MM.1S (cell line): ENCODE data around the gene AP3B1.

ENCODE experiments used
- DNase-seq: peaks from one replicate; pipeline ENCODE4 v3.0.0-alpha.2; 2015
- H2AFZ ChIP-seq: fragments of 300-600 bp; sonication (generic); 2 replicates; pipeline ENCODE4 v1.6.0; 2016; ENCODE audit warnings: antibody characterized with exemption, low read length
- H3F3A ChIP-seq: fragments of 300-600 bp; sonication (generic); 2 replicates; pipeline ENCODE4 v1.6.1; 2016; ENCODE audit warnings: mild to moderate bottlenecking, antibody characterized with exemption, low read length, moderate library complexity, mixed read lengths; ENCODE audit not compliant: insufficient read depth
- H3K27ac ChIP-seq: fragments of 300-600 bp; sonication (generic); 2 replicates; pipeline ENCODE4 v1.5.1; 2016; ENCODE audit warnings: mild to moderate bottlenecking, low read length
- H3K27me3 ChIP-seq: fragments of 300-600 bp; sonication (generic); replicated peaks from 2 replicates; pipeline ENCODE4 v1.6.0; 2016; ENCODE audit warnings: low read length; ENCODE audit not compliant: insufficient read depth
- H3K36me3 ChIP-seq: fragments of 300-600 bp; sonication (generic); replicated peaks from 2 replicates; pipeline ENCODE4 v1.6.1; 2016; ENCODE audit warnings: mild to moderate bottlenecking, low read length, mixed read lengths; ENCODE audit not compliant: insufficient read depth
- H3K4me1 ChIP-seq: fragments of 300-600 bp; sonication (generic); 2 replicates; pipeline ENCODE4 v1.6.1; 2016; ENCODE audit warnings: low read length, mixed read lengths
- H3K4me2 ChIP-seq: fragments of 300-600 bp; sonication (generic); 2 replicates; pipeline ENCODE4 v1.6.0; 2016; ENCODE audit warnings: low read depth, low read length
- H3K4me3 ChIP-seq: fragments of 300-600 bp; sonication (generic); 2 replicates; pipeline ENCODE4 v1.5.1; 2016; ENCODE audit warnings: low read length, mixed read lengths
- H3K79me2 ChIP-seq: fragments of 300-600 bp; sonication (generic); 2 replicates; pipeline ENCODE4 v1.6.1; 2016; ENCODE audit warnings: mixed run types, low read length, mixed read lengths
- H3K9ac ChIP-seq: fragments of 300-600 bp; sonication (generic); 2 replicates; pipeline ENCODE4 v1.6.1; 2016; ENCODE audit warnings: low read length, mixed read lengths
- H3K9me2 ChIP-seq: fragments of 300-600 bp; sonication (generic); replicated peaks from 2 replicates; pipeline ENCODE4 v1.6.1; 2016; ENCODE audit warnings: mild to moderate bottlenecking, low read length, mixed read lengths; ENCODE audit not compliant: insufficient read depth
- H3K9me3 ChIP-seq: fragments of 300-600 bp; sonication (generic); replicated peaks from 2 replicates; pipeline ENCODE4 v1.6.1; 2016; ENCODE audit warnings: mild to moderate bottlenecking, low read length, mixed read lengths; ENCODE audit not compliant: insufficient read depth
- H4K20me1 ChIP-seq: fragments of 300-600 bp; sonication (generic); 2 replicates; pipeline ENCODE4 v1.6.1; 2016; ENCODE audit warnings: mild to moderate bottlenecking, low read length, moderate library complexity, mixed read lengths; ENCODE audit not compliant: insufficient read depth
- EZH2 ChIP-seq: fragments of 300-600 bp; sonication (generic); optimal IDR thresholded peaks from 2 replicates; pipeline ENCODE3; 2017; ENCODE audit warnings: low read depth, mild to moderate bottlenecking, antibody characterized with exemption, low read length, mixed read lengths
- EZH2phosphoT487 ChIP-seq: fragments of 300-600 bp; sonication (generic); IDR thresholded peaks from 2 replicates; pipeline ENCODE4 v1.6.1; 2018; ENCODE audit warnings: antibody characterized with exemption, low read length
- TF ChIP-seq, protein P1 (sequence below): fragments of 300-600 bp; sonication (generic); IDR thresholded peaks from 2 replicates; pipeline ENCODE4 v1.5.1; 2016; ENCODE audit warnings: antibody characterized with exemption, low read length, mixed read lengths

The AP3B1 gene

DNA sequence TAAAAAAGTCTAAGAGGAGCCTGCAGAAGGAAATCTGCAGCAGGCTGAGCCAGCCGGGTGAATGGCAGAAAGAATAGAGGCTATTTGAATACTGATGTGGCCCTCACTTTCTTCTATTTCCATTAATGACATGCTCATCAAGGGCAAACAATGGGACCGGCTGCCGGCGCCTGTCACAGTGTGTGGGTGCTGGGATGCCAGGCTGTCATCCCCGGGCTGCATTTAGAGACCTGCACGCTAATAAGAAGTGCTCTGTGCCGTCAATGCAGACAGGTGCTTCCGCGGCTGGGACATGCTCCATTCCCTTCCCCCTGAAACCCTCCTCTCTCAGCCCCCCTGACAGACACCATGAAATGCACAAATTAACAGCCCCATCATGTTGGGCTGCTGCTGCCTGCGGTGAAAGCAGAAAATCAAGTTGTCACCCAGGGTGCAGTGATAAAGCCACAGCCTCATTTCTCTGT is 300.6 kb downstream of the AP3B1 start:
- no peak overlapping the region for H3K4me3 ChIP-seq
- no peaks in the 10 kb centered on the region for H3F3A ChIP-seq
- no peak for DNase-seq
- no peaks in the 10 kb centered on the region for H4K20me1 ChIP-seq
- TF ChIP-seq EZH2phosphoT487: no peak
- TF ChIP-seq EZH2: no peak
- TF ChIP-seq, protein P1, sequence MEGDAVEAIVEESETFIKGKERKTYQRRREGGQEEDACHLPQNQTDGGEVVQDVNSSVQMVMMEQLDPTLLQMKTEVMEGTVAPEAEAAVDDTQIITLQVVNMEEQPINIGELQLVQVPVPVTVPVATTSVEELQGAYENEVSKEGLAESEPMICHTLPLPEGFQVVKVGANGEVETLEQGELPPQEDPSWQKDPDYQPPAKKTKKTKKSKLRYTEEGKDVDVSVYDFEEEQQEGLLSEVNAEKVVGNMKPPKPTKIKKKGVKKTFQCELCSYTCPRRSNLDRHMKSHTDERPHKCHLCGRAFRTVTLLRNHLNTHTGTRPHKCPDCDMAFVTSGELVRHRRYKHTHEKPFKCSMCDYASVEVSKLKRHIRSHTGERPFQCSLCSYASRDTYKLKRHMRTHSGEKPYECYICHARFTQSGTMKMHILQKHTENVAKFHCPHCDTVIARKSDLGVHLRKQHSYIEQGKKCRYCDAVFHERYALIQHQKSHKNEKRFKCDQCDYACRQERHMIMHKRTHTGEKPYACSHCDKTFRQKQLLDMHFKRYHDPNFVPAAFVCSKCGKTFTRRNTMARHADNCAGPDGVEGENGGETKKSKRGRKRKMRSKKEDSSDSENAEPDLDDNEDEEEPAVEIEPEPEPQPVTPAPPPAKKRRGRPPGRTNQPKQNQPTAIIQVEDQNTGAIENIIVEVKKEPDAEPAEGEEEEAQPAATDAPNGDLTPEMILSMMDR: no peak
- H3K79me2 ChIP-seq: no peaks in the 10 kb centered on the region
- no peaks in the 10 kb centered on the region for H3K27me3 ChIP-seq
- H3K4me1 ChIP-seq: no peaks in the 10 kb centered on the region
- H3K36me3 ChIP-seq: no peaks in the 10 kb centered on the region
- no peak overlapping the region for H3K27ac ChIP-seq
- H3K9me2 ChIP-seq: no peaks in the 10 kb centered on the region
- H3K4me2 ChIP-seq: no peak overlapping the region
- H3K9me3 ChIP-seq: no peaks in the 10 kb centered on the region
- H2AFZ ChIP-seq: no peak overlapping the region
- H3K9ac ChIP-seq: no peak overlapping the region

DNA sequence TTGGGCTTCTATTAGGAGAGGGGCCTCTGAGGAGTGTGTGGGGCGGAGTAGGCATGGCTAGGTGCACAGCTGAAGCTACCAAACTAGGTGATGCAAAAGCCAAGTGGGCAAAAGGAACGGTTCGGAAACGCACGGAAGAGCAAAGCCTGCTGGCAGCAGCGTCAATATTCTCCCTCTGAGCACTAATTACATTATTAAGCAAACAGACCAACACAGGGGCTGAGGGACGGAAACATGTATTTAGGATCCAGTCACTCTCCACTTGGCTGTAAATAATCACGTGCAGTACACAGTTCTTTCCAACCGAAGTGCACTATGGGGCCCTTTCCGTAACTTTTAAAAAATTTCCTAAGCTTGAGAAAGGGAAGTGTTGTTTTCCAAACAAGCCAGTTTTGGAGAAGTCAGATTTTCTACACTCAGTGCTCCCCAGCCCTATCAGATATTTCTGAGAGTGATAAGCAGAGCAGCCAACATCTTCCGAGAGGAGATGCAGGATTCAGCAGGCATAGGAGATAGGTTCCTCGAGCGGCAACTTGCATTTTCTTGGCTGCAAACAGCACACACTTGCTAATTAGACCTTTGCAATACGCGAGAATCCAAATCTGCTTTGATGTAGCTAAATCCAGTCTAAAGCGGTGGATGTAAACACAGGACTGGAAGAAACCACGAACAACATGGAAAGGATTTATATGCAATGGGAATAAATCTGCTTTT is 301.2 kb downstream of the AP3B1 start:
- no peak overlapping the region for H3K27ac ChIP-seq
- H3K4me2 ChIP-seq: no peak overlapping the region
- no peaks in the 10 kb centered on the region for H3K9me3 ChIP-seq
- no peaks in the 10 kb centered on the region for H3K9me2 ChIP-seq
- DNase-seq: no peak
- no peaks in the 10 kb centered on the region for H3K79me2 ChIP-seq
- H4K20me1 ChIP-seq: no peaks in the 10 kb centered on the region
- no peaks in the 10 kb centered on the region for H3K27me3 ChIP-seq
- H3K4me3 ChIP-seq: no peak overlapping the region
- no peak overlapping the region for H3K9ac ChIP-seq
- no peak overlapping the region for H2AFZ ChIP-seq
- no peaks in the 10 kb centered on the region for H3F3A ChIP-seq
- H3K4me1 ChIP-seq: no peaks in the 10 kb centered on the region
- TF ChIP-seq, protein P1: no peak
- no peak for TF ChIP-seq EZH2phosphoT487
- TF ChIP-seq EZH2: no peak
- H3K36me3 ChIP-seq: no peaks in the 10 kb centered on the region

DNA sequence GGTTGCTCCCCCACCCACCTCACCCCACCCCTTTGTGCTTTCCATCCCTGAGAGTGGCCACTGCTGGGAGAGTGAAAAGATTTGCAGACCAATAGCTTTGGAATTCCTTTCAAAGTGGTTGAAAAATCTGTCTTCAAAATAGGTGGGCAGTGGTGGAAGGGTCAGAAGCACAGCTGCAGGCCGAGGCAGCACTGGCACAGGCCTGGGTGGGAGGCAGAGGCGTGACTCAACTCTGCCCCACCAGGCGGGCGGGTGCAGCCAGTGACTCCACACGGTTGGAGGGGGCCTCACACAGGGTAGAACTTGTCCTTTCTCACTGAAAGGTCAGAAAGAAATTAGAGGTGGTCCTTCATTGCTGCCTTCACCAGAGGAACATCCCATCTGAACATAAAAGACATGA is 303.4 kb downstream of the AP3B1 start:
- no peaks in the 10 kb centered on the region for H3K4me1 ChIP-seq
- H3K4me3 ChIP-seq: no peak overlapping the region

More for the DNA sequence above, 303.4 kb downstream of the AP3B1 start:
- H3K79me2 ChIP-seq: no peaks in the 10 kb centered on the region
- H3K36me3 ChIP-seq: no peaks in the 10 kb centered on the region
- TF ChIP-seq, protein P1: no peak
- no peak for TF ChIP-seq EZH2
- TF ChIP-seq EZH2phosphoT487: no peak
- no peak for DNase-seq
- no peaks in the 10 kb centered on the region for H4K20me1 ChIP-seq
- H3K9me2 ChIP-seq: no peaks in the 10 kb centered on the region
- no peak overlapping the region for H3K4me2 ChIP-seq
- no peaks in the 10 kb centered on the region for H3K9me3 ChIP-seq
- H3F3A ChIP-seq: no peaks in the 10 kb centered on the region
- no peak overlapping the region for H2AFZ ChIP-seq
- H3K9ac ChIP-seq: no peak overlapping the region
- H3K27me3 ChIP-seq: no peaks in the 10 kb centered on the region
- no peak overlapping the region for H3K27ac ChIP-seq
